GM21367 (cell line): ENCODE results near the gene PTPRA.
"Not testable (repeated sequence)": the region's sequence is repeated elsewhere in the genome, so short reads cannot be mapped to it uniquely, and the experiment has no call there.

ENCODE experiments used
- ATAC-seq: cut with Tn5 transposase; IDR thresholded peaks from one replicate; pipeline ENCODE4 v1.9.1; 2021; ENCODE audit not compliant: unreplicated experiment

The PTPRA gene

GRCh38 chr20:2993250-2993649 is 120.0 kb downstream of the PTPRA start:
- no peak for ATAC-seq

- ATAC-seq = no peak
Measured at GRCh38 chr20:2995796-2996195, 122.5 kb downstream of the PTPRA start.

GRCh38 chr20:2998728-2999127 is 125.4 kb downstream of the PTPRA start:
- ATAC-seq = no peak

- no peak for ATAC-seq
Measured at GRCh38 chr20:3000852-3001523, 127.7 kb downstream of the PTPRA start.

- no peak for ATAC-seq
Measured at GRCh38 chr20:3003416-3003815, 130.1 kb downstream of the PTPRA start.

- no peak for ATAC-seq
Measured at GRCh38 chr20:3010985-3011723, 137.9 kb downstream of the PTPRA start.

GRCh38 chr20:3011752-3012151 is 138.5 kb downstream of the PTPRA start:
- ATAC-seq = no peak

- ATAC-seq = no peak
Measured at GRCh38 chr20:3013771-3014170, 140.5 kb downstream of the PTPRA start.

- no peak for ATAC-seq
Measured at GRCh38 chr20:3014179-3014578, 140.9 kb downstream of the PTPRA start.

GRCh38 chr20:3014662-3015061 is 141.4 kb downstream of the PTPRA start:
- ATAC-seq = no peak

- ATAC-seq = not testable (repeated sequence)
Measured at GRCh38 chr20:3015302-3015701, 142.0 kb downstream of the PTPRA start.

GRCh38 chr20:3021327-3021726 is 148.0 kb downstream of the PTPRA start:
- no peak for ATAC-seq

- ATAC-seq = no peak
Measured at GRCh38 chr20:3021777-3022176, 148.5 kb downstream of the PTPRA start.

GRCh38 chr20:3022559-3023490 is 149.5 kb downstream of the PTPRA start:
- ATAC-seq = not testable (repeated sequence)

GRCh38 chr20:3027987-3028386 is 154.7 kb downstream of the PTPRA start:
- ATAC-seq = no peak

- ATAC-seq = no peak
Measured at GRCh38 chr20:3031524-3032147, 158.4 kb downstream of the PTPRA start.

- no peak for ATAC-seq
Measured at GRCh38 chr20:3032624-3033023, 159.3 kb downstream of the PTPRA start.

- ATAC-seq = no peak
Measured at GRCh38 chr20:3037654-3038053, 164.4 kb downstream of the PTPRA start.

- no peak for ATAC-seq
Measured at GRCh38 chr20:3038454-3038853, 165.2 kb downstream of the PTPRA start.

- ATAC-seq = no peak
Measured at GRCh38 chr20:3039426-3039825, 166.1 kb downstream of the PTPRA start.

GRCh38 chr20:3040086-3040485 is 166.8 kb downstream of the PTPRA start:
- ATAC-seq = no peak
